Colonic mucosa (tissue), 4 donors: ENCODE results near the gene FGF19. TPM values are rescaled to one million over a fixed set of nuclear protein-coding genes. Genes with fewer than 3 reads are reported as not detected.

Source experiments
- DNase-seq: peaks from one replicate; pipeline ENCODE4 v3.0.0-alpha.2; 2020
- H3K27ac ChIP-seq: fragments of 200-600 bp; one replicate; pipeline ENCODE4 v1.8.0; 2021
- H3K27me3 ChIP-seq: fragments of 200-600 bp; one replicate; pipeline ENCODE4 v1.8.0; 2021
- H3K36me3 ChIP-seq: fragments of 200-600 bp; one replicate; pipeline ENCODE4 v1.8.0; 2021
- H3K4me1 ChIP-seq: fragments of 200-600 bp; one replicate; pipeline ENCODE4 v1.8.0; 2021; ENCODE audit warnings: mild to moderate bottlenecking
- H3K4me3 ChIP-seq: fragments of 200-600 bp; one replicate; pipeline ENCODE4 v1.8.0; 2021
- H3K9ac ChIP-seq, 2 donors: one replicate each; pipeline ENCODE4 v1.7.0; 2013; ENCODE audit warnings: control low read depth in 2 of 2, low read depth in 2 of 2, low read length in 2 of 2
- H3K9me3 ChIP-seq: fragments of 200-600 bp; one replicate; pipeline ENCODE4 v1.8.0; 2021
- intact Hi-C: fragments of 100-400 bp; cut with DNase I; formaldehyde crosslinking; loops from one replicate; pipeline ENCODE4 v1.14.1; 2022
- total RNA-seq, 2 donors: library from RNA; stranded (reverse); fragmentation: NEBNext Ultra II Directional in 1 of 2; extraction: Animal tissue kit (Norgen Biotek cat#: 25700) in 1 of 2; gene quantifications; one replicate each; pipeline ENCODE4 v1.2.1, GENCODE V29; 2021
- TF ChIP-seq, protein P1 (sequence below): fragments of 200-600 bp; IDR thresholded peaks from one replicate; pipeline ENCODE4 v1.8.0; 2022; ENCODE audit warnings: antibody characterized with exemption, mild to moderate bottlenecking
- donor health status: healthy.
- donor health status: DM: no; HTN: no; CAD: no.
- donor health status: DM: no; HTN: no; CAD: no.

The FGF19 gene
- total RNA-seq, 2 donors from 2014 or later = 0.22 TPM; not detected in 1

DNA sequence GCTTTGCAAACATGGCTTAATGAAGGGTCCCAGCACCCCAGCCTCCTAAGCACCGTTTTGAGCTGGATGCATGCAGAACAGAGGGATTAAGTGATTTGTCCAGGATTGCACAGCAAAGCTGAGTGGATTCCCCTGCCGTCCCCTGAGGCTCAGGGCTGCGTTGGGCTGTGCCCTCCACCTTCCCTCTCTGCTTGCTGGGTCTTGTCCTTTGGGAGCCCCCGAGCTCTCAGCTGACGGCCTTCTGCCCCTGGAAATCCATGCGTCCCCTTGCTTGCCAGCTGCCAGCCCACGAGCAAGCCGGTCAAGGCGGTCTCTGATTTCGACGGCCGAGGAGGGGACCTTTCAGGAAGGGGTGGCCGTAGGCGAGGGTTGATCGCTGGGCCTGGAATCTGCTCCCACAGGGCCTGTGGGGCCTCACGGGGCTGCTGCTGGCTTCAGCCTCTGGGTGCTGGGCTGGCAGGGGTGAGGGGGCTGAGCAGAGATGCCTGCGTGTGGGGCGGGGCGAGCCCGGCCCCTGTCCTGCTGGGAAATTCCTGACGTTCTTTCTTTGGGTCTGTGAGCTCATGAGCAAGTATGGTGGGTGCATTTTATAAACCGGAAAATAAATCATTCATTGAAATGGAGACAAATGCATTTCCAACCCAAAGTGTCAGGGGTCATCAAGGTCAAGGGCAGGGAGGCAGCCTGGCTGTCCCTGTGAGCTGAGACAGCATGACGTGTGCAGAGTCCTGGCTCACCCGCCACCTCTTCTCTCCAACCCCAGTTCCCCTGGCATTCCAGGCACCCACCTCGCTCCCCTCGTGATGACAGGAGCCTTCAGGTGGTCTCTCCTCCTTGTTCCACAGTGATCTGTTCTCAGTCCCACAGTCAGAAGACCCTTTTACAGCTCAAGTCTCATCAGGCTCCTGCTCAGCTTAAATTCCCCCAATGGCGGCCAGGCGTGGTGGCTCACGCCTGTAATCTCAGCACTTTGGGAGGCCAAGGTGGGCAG lies 43.2 kb upstream of the FGF19 start:
- intact Hi-C loops = no loop called here
- DNase-seq = no peak
- H3K27ac ChIP-seq = no peak overlapping the region
- TF ChIP-seq, protein P1, sequence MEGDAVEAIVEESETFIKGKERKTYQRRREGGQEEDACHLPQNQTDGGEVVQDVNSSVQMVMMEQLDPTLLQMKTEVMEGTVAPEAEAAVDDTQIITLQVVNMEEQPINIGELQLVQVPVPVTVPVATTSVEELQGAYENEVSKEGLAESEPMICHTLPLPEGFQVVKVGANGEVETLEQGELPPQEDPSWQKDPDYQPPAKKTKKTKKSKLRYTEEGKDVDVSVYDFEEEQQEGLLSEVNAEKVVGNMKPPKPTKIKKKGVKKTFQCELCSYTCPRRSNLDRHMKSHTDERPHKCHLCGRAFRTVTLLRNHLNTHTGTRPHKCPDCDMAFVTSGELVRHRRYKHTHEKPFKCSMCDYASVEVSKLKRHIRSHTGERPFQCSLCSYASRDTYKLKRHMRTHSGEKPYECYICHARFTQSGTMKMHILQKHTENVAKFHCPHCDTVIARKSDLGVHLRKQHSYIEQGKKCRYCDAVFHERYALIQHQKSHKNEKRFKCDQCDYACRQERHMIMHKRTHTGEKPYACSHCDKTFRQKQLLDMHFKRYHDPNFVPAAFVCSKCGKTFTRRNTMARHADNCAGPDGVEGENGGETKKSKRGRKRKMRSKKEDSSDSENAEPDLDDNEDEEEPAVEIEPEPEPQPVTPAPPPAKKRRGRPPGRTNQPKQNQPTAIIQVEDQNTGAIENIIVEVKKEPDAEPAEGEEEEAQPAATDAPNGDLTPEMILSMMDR = no peak
- H3K36me3 ChIP-seq = no peaks in the 10 kb centered on the region
- H3K4me3 ChIP-seq = no peak overlapping the region
- H3K4me1 ChIP-seq = no peaks in the 10 kb centered on the region
- H3K9ac ChIP-seq = no peak overlapping the region
- H3K27me3 ChIP-seq = no peaks in the 10 kb centered on the region
- no peaks in the 10 kb centered on the region for H3K9me3 ChIP-seq

DNA sequence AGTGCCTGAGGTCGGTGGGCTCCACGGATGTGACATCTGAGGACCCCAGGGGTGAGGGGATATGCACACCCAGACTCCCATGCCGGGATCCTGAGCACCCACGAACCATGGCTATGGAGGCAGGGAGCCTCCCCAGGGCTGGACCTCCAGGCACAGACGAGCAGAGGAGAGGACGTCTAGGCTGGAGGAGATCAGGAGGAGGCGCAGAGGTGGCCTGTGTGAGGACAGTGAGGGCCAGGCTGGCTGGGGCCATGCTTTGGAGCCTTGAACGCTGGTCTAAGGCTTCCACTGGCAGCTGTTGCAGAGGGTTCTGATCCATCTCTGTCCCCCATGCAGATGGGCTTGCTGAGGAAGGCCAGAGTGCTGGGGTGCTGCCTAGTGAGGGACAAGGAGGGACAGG lies 42.3 kb upstream of the FGF19 start:
- TF ChIP-seq, protein P1 = no peak
- H3K9me3 ChIP-seq = no peaks in the 10 kb centered on the region
- H3K36me3 ChIP-seq = no peaks in the 10 kb centered on the region
- H3K27ac ChIP-seq = no peak overlapping the region
- no peaks in the 10 kb centered on the region for H3K27me3 ChIP-seq
- intact Hi-C loops = no loop called here
- no peak overlapping the region for H3K4me3 ChIP-seq
- H3K4me1 ChIP-seq = no peaks in the 10 kb centered on the region
- DNase-seq = no peak
- H3K9ac ChIP-seq = no peak overlapping the region

DNA sequence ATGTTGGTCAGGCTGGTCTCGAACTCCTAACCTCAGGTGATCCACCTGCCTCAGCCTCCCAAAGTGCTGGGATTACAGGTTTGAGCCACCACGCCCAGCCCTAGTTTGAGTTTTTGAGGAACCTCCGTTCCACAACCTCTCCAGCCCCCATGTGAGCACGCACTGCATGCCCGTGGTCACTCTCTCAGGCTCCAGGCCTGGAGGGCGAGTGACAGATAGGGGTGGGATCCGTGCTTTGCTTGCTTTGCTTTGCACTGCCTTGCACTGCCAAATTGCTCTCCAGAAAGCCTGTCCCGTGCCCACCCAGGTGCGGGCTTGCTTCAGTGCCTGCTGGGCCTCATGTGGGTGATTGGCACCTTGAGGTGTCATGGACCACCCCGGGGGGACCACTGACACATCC lies 41.4 kb upstream of the FGF19 start:
- Histone ChIP-seq H3K4me3 (no peak overlapping the region), H3K9ac (no peak overlapping the region), H3K27ac (no peak overlapping the region), H3K4me1 (no peaks in the 10 kb centered on the region), H3K9me3 (no peaks in the 10 kb centered on the region), H3K36me3 (no peaks in the 10 kb centered on the region), H3K27me3 (no peaks in the 10 kb centered on the region)
- intact Hi-C loops = no loop called here
- no peak for DNase-seq
- TF ChIP-seq, protein P1 = no peak

DNA sequence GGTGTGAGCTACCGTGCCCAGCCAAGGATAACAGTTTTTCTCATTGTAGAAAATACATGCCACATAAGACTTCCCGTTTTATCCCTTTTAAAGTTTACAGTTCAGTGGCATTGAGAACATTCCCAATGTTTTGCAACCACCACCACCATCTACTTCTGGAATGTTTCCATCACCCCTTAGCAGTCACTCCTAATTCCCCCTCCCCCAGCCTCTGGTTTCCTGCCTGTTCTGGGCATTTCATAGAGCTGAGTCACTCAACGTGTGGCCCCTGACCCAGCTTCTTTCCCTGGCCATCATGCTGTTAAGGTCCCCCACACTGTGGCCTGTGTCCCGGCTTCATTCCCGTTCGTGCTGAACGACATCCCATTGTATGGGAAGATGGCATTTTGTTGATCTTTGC lies 40.6 kb upstream of the FGF19 start:
- Histone ChIP-seq H3K4me3 (no peak overlapping the region), H3K27me3 (no peaks in the 10 kb centered on the region), H3K36me3 (no peaks in the 10 kb centered on the region), H3K9ac (no peak overlapping the region), H3K27ac (no peak overlapping the region), H3K4me1 (no peaks in the 10 kb centered on the region), H3K9me3 (no peaks in the 10 kb centered on the region)
- intact Hi-C loops = no loop called here
- no peak for DNase-seq
- TF ChIP-seq, protein P1 = no peak

DNA sequence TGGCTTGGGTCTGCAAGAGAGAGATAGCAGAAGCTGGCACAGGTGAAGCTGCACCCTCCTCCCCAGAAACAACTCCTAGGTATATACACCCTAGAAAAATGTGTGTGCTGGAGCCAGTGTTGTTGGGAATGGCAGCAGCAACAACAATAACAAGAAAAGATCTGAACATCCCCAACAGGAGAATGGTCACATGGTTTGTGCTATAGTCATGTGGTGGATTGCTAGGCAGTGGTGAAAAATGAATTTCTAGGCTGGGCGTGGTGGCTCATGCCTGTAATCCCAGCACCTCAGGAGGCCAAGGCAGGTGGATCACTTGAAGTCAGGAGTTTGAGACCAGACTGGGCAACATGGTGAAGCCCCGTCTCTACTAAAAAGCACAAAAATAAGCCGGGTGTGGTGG lies 31.0 kb upstream of the FGF19 start:
- H3K27me3 ChIP-seq = no peaks in the 10 kb centered on the region
- no peak for DNase-seq
- intact Hi-C loops = no loop called here
- TF ChIP-seq, protein P1 = no peak
- no peaks in the 10 kb centered on the region for H3K4me1 ChIP-seq
- H3K9ac ChIP-seq = no peak overlapping the region
- no peak overlapping the region for H3K27ac ChIP-seq
- H3K9me3 ChIP-seq = no peaks in the 10 kb centered on the region
- H3K36me3 ChIP-seq = no peaks in the 10 kb centered on the region
- H3K4me3 ChIP-seq = no peak overlapping the region
